HepG2 (cell line): Measurements from ENCODE around the gene NOC3L. TPM values are rescaled to one million over a fixed set of nuclear protein-coding genes. Genes with fewer than 3 reads are reported as not detected.

Source experiments
- ATAC-seq: fragments of 200-7000 bp; cut with Tn5 transposase; 3 replicates; pipeline ENCODE4 v1.9.1; 2020; ENCODE audit warnings: mild to moderate bottlenecking, moderate library complexity
- BruUV-seq: library from RNA; stranded (reverse); fragments of 400-500 nt; replicated peaks from 2 replicates; lab custom pipeline; 2021; lab: Mats Ljungman, UMichigan
- CTCF ChIA-PET: fragments of 300-600 bp; formaldehyde crosslinking; extraction: SDS; loops from one replicate; lab custom pipeline; 2021; ENCODE audit warnings: low total read pairs, inconsistent platforms, low intra/inter-chr PET ratio; lab: Yijun Ruan, JAX
- POLR2A ChIA-PET: fragments of 350-600 bp; sonication (Branson Sonifier 250); formaldehyde crosslinking; loops from one replicate; lab custom pipeline; 2020; ENCODE audit warnings: antibody characterized with exemption, inconsistent platforms; lab: Yijun Ruan, JAX
- DNase-seq: peaks from one replicate; pipeline ENCODE4 v3.0.0-alpha.2; 2015; ENCODE audit warnings: low spot score
- FAIRE-seq: peaks from 3 replicates; lab custom pipeline; 2011; peaks lifted over from hg19 to GRCh38; lab: Jason Lieb, UNC
- H2AFZ ChIP-seq: one replicate; pipeline ENCODE4 v1.6.1; 2011; ENCODE audit warnings: low read length, inconsistent platforms
- H3K27ac ChIP-seq: fragments of 300-600 bp; 3 replicates; pipeline ENCODE4 v1.8.0; 2011; ENCODE audit warnings: mixed run types, mild to moderate bottlenecking, mixed read lengths, low read length, inconsistent platforms; ENCODE audit not compliant: insufficient read depth; ENCODE audit errors: extremely low read length
- H3K27me3 ChIP-seq, 2 experiments: fragments of 200-600 bp in 1 of 2; 2 replicates in 1 of 2; 3 replicates in 1 of 2; pipeline versions ENCODE4 v1.6.0 to v1.8.0; 2011; ENCODE audit warnings: low read length in 2 of 2, mild to moderate bottlenecking in 2 of 2, moderate library complexity in 2 of 2, inconsistent platforms in 1 of 2; ENCODE audit not compliant: insufficient read depth in 2 of 2, control insufficient read depth in 1 of 2
- H3K36me3 ChIP-seq, 2 experiments: fragments of 200-600 bp in 1 of 2; replicated peaks in 1 of 2; 2 replicates in 1 of 2; 3 replicates in 1 of 2; pipeline versions ENCODE4 v1.5.1 to v1.8.0; 2011; ENCODE audit warnings: low read length in 2 of 2, inconsistent platforms in 1 of 2; ENCODE audit not compliant: insufficient read depth in 2 of 2, control insufficient read depth in 1 of 2
- H3K4me1 ChIP-seq: 2 replicates; pipeline ENCODE4 v1.5.1; 2012; ENCODE audit warnings: low read length, inconsistent platforms; ENCODE audit not compliant: insufficient read depth
- H3K4me2 ChIP-seq: 2 replicates; pipeline ENCODE4 v1.6.0; 2011; ENCODE audit warnings: low read depth, low read length, inconsistent platforms
- H3K4me3 ChIP-seq, 3 experiments: fragments of 200-600 bp in 1 of 3; sonication (generic), shearing (Covaris generic) in 1 of 3; replicated peaks in 1 of 3; 2 replicates each; pipeline ENCODE4 v1.5.1; 2011 to 2016; ENCODE audit warnings: low read length in 3 of 3, inconsistent platforms in 2 of 3, low read depth in 2 of 3, mild to moderate bottlenecking in 2 of 3, control low read depth in 1 of 3, mixed read lengths in 1 of 3; ENCODE audit not compliant: insufficient read depth in 1 of 3
- H3K79me2 ChIP-seq: one replicate; pipeline ENCODE4 v1.6.1; 2011; ENCODE audit warnings: low read length, inconsistent platforms; ENCODE audit not compliant: insufficient read depth
- H3K9ac ChIP-seq: 2 replicates; pipeline ENCODE4 v1.6.0; 2011; ENCODE audit warnings: mild to moderate bottlenecking, low read depth, low read length, inconsistent platforms; ENCODE audit not compliant: insufficient read depth
- H3K9me3 ChIP-seq: 2 replicates; pipeline ENCODE4 v1.5.1; 2012; ENCODE audit warnings: mild to moderate bottlenecking, low read length
- H4K20me1 ChIP-seq: 2 replicates; pipeline ENCODE4 v1.6.0; 2011; ENCODE audit warnings: inconsistent platforms, mild to moderate bottlenecking, low read length, moderate library complexity; ENCODE audit not compliant: insufficient read depth
- HNRNPH1 ChIP-seq: fragments of 200-400 bp; formaldehyde crosslinking; optimal IDR thresholded peaks from 2 replicates; pipeline ENCODE3; 2017; ENCODE audit warnings: mild to moderate bottlenecking, low read depth, low read length
- MAFK ChIP-seq, 2 experiments: IDR thresholded peaks in 1 of 2; conservative IDR thresholded peaks in 1 of 2; 2 replicates each; pipeline ENCODE4 v1.6.1; 2011; ENCODE audit warnings: improper control_type of control experiment in 2 of 2, low read length in 2 of 2
- ZNF776 ChIP-seq: sonication (generic); formaldehyde crosslinking; IDR thresholded peaks from 2 replicates; pipeline ENCODE4 v1.4.0; 2020; ENCODE audit warnings: mild to moderate bottlenecking, missing genetic modification reagents
- WGBS: methylation state at CpG from one replicate; pipeline ENCODE4 v1.1.6; 2017; ENCODE audit warnings: low lambda C conversion rate; 5-methylcytosine and 5-hydroxymethylcytosine counted together
- in situ Hi-C: cut with HindIII; loops from 2 replicates; pipeline ENCODE4 v1.10.0; 2017; ENCODE audit warnings: low pct_unique_long_range_greater_than_20kb; ENCODE audit not compliant: extremely low pct_ligation_motif_present
- intact Hi-C: fragments of 100-400 bp; cut with micrococcal nuclease; formaldehyde crosslinking; loops from one replicate; pipeline ENCODE4 v1.10.0; 2022; ENCODE audit not compliant: unreplicated experiment
- polyA plus RNA-seq, 8 experiments: library from polyadenylated mRNA; depleted of rRNA in 3 of 8; stranded (reverse) in 7 of 8; unstranded in 1 of 8; fragments of >200 nt; fragmentation: Illumina TruSeq in 4 of 8; extraction: Trizol in 4 of 8; gene quantifications; 2 replicates each; pipeline versions ENCODE4 v1.2.1 to v1.2.3, GENCODE V29; 2011 to 2016; ENCODE audit warnings: low read depth in 4 of 8, missing spikeins in 1 of 8, mixed read lengths in 1 of 8; ENCODE audit not compliant: insufficient read depth in 1 of 8
- total RNA-seq, 5 experiments: library from RNA; depleted of rRNA; stranded (reverse); fragments of >200 nt; fragmentation: Illumina TruSeq; extraction: Trizol; gene quantifications; 2 replicates each; pipeline ENCODE4 v1.2.3, GENCODE V29; 2016; ENCODE audit warnings: low read depth in 1 of 5
- TF ChIP-seq, protein P1 (sequence below): sonication (generic); formaldehyde crosslinking; IDR thresholded peaks from 2 replicates; pipeline ENCODE4 v1.4.0; 2020; ENCODE audit warnings: mild to moderate bottlenecking, low read depth, missing genetic modification reagents
- TF ChIP-seq, protein P2 (sequence below): IDR thresholded peaks from 2 replicates; pipeline ENCODE4 v1.6.1; 2016; ENCODE audit warnings: missing compliant biosample characterization, missing genetic modification reagents, borderline replicate concordance
- TF ChIP-seq, protein P3 (sequence below): sonication (generic); formaldehyde crosslinking; IDR thresholded peaks from 2 replicates; pipeline ENCODE4 v1.4.0; 2020; ENCODE audit warnings: mild to moderate bottlenecking, missing genetic modification reagents, borderline replicate concordance

NOC3L gene
- total and polyA plus RNA-seq, 2 of the 13 experiments (the other 11 are each of a cell fraction or from before 2014, with no cell fraction given): 7.8 to 36.6 TPM

DNA sequence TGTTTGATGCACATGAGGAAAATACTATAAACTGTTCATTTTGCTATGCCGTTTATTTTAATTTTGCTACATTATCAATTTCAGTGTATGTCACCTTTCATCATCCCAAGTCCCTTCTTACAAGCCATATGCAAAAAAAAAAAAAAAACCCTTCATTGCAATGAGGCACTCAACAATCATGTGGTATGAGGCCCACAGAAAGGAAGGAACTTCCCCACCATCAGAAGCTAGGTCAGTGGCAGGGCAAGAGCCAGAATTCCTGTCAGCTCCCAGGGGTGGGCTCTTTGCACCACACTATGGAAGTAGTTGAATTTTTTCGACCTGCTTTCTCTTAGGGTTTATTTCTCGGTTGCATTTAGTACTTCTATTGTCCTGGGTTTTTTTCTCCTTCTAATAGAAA, 75.4 kb downstream of the NOC3L start:
- Histone ChIP-seq H3K27ac (no peak overlapping the region), H3K9me3 (no peaks in the 10 kb centered on the region), H3K4me1 (no peaks in the 10 kb centered on the region), H3K4me2 (no peak overlapping the region), H4K20me1 (no peaks in the 10 kb centered on the region), H3K4me3 (no peak overlapping the region), H3K36me3 (no peaks in the 10 kb centered on the region), H2AFZ (no peak overlapping the region), H3K9ac (no peak overlapping the region), H3K27me3 (no peaks in the 10 kb centered on the region), H3K79me2 (no peaks in the 10 kb centered on the region)
- 56% methylated on average over 3 of the region's 3 CpGs for WGBS
- DNase-seq (no peak), ATAC-seq (no peak), FAIRE-seq (no peak)
- ChIA-PET POLR2A (no interaction called here), CTCF (no interaction called here)
- in situ Hi-C loops (no loop called here), intact Hi-C loops (no loop called here)
- BruUV-seq: no TSS peak
- TF ChIP-seq ZNF776: no peak

DNA sequence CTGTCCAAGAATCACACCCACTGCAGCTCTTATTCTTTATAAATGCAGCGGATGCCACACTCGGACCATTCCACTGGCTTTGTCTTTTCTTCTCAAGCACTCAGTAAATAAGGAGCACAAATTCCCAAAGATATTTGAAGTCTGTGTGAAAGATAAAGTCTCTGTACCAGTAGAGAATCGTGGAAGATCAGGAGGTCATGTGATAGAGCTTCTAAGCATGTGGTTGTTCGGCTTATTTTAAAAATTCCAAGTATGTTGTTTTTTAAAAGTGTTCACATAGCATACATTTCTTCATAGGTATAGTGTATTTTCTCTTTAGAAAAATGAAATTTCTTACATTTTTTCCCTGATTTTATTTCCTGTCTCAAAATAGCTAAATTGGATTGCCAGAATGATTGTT, 75.8 kb downstream of the NOC3L start:
- Histone ChIP-seq H3K27ac (no peak overlapping the region), H3K9me3 (no peaks in the 10 kb centered on the region), H2AFZ (no peak overlapping the region), H4K20me1 (no peaks in the 10 kb centered on the region), H3K27me3 (no peaks in the 10 kb centered on the region), H3K9ac (no peak overlapping the region), H3K4me2 (no peak overlapping the region), H3K4me1 (no peaks in the 10 kb centered on the region), H3K79me2 (no peaks in the 10 kb centered on the region), H3K4me3 (no peak overlapping the region), H3K36me3 (no peaks in the 10 kb centered on the region)
- WGBS: 48% methylated on average over 4 of the region's 4 CpGs
- no peak for FAIRE-seq
- BruUV-seq: no TSS peak
- intact Hi-C loops: no loop called here
- no peak for ATAC-seq
- DNase-seq: no peak
- TF ChIP-seq, protein P1, sequence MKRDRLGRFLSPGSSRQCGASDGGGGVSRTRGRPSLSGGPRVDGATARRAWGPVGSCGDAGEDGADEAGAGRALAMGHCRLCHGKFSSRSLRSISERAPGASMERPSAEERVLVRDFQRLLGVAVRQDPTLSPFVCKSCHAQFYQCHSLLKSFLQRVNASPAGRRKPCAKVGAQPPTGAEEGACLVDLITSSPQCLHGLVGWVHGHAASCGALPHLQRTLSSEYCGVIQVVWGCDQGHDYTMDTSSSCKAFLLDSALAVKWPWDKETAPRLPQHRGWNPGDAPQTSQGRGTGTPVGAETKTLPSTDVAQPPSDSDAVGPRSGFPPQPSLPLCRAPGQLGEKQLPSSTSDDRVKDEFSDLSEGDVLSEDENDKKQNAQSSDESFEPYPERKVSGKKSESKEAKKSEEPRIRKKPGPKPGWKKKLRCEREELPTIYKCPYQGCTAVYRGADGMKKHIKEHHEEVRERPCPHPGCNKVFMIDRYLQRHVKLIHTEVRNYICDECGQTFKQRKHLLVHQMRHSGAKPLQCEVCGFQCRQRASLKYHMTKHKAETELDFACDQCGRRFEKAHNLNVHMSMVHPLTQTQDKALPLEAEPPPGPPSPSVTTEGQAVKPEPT (CRISPR knock-in tag): no peak
- TF ChIP-seq, protein P2, sequence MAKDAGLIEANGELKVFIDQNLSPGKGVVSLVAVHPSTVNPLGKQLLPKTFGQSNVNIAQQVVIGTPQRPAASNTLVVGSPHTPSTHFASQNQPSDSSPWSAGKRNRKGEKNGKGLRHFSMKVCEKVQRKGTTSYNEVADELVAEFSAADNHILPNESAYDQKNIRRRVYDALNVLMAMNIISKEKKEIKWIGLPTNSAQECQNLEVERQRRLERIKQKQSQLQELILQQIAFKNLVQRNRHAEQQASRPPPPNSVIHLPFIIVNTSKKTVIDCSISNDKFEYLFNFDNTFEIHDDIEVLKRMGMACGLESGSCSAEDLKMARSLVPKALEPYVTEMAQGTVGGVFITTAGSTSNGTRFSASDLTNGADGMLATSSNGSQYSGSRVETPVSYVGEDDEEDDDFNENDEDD (CRISPR knock-in tag): no peak
- TF ChIP-seq MAFK (conservative IDR thresholded peaks at IDR 0.05 in 1 of 2, IDR thresholded peaks at IDR 0.05 in 1 of 2; ENCODE audit: low read length in 2 of 2) (no peak), HNRNPH1 (no peak)
- TF ChIP-seq, protein P3, sequence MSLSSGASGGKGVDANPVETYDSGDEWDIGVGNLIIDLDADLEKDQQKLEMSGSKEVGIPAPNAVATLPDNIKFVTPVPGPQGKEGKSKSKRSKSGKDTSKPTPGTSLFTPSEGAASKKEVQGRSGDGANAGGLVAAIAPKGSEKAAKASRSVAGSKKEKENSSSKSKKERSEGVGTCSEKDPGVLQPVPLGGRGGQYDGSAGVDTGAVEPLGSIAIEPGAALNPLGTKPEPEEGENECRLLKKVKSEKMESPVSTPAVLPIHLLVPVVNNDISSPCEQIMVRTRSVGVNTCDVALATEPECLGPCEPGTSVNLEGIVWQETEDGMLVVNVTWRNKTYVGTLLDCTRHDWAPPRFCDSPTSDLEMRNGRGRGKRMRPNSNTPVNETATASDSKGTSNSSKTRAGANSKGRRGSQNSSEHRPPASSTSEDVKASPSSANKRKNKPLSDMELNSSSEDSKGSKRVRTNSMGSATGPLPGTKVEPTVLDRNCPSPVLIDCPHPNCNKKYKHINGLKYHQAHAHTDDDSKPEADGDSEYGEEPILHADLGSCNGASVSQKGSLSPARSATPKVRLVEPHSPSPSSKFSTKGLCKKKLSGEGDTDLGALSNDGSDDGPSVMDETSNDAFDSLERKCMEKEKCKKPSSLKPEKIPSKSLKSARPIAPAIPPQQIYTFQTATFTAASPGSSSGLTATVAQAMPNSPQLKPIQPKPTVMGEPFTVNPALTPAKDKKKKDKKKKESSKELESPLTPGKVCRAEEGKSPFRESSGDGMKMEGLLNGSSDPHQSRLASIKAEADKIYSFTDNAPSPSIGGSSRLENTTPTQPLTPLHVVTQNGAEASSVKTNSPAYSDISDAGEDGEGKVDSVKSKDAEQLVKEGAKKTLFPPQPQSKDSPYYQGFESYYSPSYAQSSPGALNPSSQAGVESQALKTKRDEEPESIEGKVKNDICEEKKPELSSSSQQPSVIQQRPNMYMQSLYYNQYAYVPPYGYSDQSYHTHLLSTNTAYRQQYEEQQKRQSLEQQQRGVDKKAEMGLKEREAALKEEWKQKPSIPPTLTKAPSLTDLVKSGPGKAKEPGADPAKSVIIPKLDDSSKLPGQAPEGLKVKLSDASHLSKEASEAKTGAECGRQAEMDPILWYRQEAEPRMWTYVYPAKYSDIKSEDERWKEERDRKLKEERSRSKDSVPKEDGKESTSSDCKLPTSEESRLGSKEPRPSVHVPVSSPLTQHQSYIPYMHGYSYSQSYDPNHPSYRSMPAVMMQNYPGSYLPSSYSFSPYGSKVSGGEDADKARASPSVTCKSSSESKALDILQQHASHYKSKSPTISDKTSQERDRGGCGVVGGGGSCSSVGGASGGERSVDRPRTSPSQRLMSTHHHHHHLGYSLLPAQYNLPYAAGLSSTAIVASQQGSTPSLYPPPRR (CRISPR knock-in tag): no peak
- in situ Hi-C loops: no loop called here
- CTCF ChIA-PET: no interaction called here
- POLR2A ChIA-PET: no interaction called here
